Midbrain (tissue), 1 donor: ENCODE data around the gene TTC7B.
"Not testable (repeated sequence)": the region's sequence is repeated elsewhere in the genome, so short reads cannot be mapped to it uniquely, and the experiment has no call there.

Source experiments
- DNase-seq: peaks from one replicate; lab custom pipeline; 2025; lab: John Stamatoyannopoulos, UW

TTC7B gene

DNA sequence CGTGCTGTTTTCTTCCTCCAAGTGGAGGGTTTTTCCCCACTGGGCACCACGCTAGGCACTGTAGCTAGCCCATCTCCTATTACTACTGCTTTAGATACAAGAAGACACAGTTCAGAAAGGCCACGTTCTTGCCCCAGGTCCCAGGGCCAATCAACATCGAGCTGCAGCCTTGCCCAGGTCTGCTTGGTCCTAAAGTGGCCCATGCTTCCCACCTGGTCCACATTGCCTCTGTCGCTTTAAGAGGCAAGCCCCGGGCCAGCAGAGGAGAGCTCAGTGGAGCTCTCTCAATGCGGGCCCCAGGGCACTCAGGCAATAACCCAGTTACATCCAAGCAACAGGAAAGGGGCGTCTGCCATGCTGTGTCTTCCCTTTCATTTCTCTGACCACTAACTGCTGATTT, 271.3 kb downstream of the TTC7B start:
- no peak for DNase-seq

GRCh38 chr14:90544566-90544965, 271.7 kb downstream of the TTC7B start:
- no peak for DNase-seq

GRCh38 chr14:90543876-90544275, 272.4 kb downstream of the TTC7B start:
- DNase-seq, result no peak

- DNase-seq, result no peak
Measured at GRCh38 chr14:90541076-90541634, 275.1 kb downstream of the TTC7B start.

DNA sequence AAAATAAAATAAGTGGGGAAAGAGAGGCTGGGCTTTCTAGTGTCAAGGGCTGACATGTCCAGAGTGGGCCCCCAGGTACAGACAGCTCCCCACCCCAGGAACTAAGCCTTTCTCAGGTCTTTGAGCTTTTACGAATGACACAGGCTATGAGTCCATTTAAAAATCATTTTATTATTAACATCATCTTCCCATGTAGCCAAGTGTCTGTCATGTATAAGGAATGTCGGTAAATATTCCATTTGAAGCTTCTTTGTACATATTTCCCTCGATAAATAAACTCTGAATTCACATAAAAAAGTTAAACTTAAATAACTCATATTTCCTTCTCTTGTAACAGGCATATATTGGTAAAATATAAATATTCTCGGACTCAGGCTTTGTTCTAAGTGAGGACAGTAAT, 275.8 kb downstream of the TTC7B start:
- DNase-seq, result no peak

DNA sequence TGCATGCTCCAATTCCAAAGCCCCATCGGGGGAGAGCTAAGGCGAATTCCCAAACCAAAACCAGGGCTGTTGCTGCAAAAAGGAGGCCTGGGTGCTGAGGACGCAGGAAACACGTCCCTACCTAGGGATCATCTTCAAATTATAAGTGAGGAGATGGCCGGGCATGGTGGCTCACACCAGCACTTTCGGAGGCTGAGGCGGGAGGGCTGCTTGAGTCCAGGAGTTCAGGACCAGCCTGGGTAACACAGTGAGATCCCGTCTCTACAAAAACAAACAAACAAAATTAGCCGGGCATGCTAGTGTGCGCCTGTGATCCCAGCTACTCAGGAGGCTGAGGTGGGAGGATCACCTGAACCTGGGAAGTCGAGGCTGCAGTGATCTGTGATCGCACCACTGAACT, 276.2 kb downstream of the TTC7B start:
- no peak for DNase-seq

GRCh38 chr14:90539496-90539775, 276.8 kb downstream of the TTC7B start:
- no peak for DNase-seq

DNA sequence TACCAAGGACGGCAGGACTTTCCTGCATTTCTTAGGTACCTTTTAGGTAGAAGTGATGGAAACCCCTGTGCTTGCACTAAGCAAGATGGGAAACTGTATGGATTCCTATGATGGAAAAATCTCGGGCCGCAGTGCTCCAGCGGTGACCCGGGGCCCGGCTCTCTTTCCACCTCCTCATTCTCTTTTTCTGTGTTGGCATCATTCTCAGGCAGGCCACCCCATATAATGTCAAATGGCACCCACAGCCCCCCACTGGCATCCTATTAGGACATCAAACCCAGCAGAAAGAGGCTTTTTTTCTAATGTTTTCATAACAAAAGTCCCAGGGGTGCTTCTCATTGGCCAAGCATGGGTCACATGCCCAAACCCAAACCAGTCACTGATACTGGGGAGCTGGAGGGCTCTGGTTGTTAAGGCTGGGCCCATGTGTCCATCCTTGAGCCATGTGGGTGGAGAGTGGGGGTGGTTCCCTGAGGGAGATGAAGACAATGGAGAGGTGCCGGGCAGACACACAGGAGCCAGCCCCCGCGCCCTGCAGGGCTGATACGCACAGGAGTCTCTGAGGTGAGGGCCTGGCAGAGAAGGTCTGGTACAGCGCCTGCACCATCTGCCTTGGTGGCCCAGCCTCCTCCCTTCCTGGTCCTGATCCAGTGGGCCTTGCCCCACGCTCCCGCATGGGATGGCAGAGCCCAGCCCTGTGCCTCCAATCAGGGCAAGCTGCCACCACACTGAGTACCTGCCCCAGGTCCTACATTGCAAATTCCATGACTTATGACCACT, 277.3 kb downstream of the TTC7B start:
- DNase-seq, result no peak

GRCh38 chr14:90538095-90538494, 278.1 kb downstream of the TTC7B start:
- no peak for DNase-seq

GRCh38 chr14:90536511-90537191, 279.6 kb downstream of the TTC7B start:
- DNase-seq, result no peak

DNA sequence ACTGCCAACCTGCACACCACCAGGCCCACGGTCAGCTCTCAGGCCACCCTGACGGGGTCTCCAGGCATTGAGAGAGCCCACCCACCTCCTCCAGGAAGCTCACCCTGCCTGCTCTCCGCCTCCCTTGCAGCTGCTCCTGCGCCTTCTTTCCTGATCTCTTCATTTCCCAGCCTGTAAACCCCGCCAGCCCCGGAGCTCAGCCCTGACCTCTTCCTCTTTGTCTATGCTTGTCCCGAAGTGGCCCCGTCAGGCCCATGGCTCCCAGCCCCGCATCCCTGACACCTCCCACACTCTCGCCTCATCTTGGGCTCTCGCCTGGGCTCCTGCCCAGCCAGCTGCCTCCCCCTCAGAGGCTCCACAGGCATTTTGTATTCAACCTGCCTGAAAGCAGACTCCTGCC, 280.1 kb downstream of the TTC7B start:
- DNase-seq, result peak; percentile 36

DNA sequence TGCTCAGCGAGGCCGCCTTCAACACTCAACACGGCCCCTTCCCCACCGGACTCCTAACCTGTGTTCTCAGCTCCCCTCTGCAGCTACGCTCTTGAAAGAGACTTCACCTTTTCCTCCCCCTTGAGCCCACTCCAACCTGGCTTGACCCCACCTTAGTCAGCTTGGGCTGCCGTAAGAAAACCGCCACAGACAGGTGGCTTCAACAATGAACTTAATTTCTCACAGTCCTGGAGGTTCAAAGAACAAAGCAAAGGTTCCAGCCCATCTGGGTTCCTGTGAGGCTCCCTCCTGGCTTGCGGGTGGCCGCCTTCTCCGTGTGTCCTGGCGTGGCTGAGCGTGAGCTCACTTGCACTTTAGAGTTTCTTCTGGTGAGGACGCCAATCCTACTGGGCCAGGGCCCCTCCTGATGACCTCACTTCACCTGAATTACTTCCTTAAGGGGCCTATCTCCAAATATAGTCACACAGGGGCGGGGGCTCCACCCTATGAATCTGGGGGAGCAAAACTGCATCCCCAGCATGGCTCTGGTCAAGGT, 280.6 kb downstream of the TTC7B start:
- DNase-seq, result no peak

GRCh38 chr14:90534838-90535555, 281.2 kb downstream of the TTC7B start:
- DNase-seq, result no peak

- DNase-seq, result no peak
Measured at GRCh38 chr14:90534091-90534837, 282.0 kb downstream of the TTC7B start.

DNA sequence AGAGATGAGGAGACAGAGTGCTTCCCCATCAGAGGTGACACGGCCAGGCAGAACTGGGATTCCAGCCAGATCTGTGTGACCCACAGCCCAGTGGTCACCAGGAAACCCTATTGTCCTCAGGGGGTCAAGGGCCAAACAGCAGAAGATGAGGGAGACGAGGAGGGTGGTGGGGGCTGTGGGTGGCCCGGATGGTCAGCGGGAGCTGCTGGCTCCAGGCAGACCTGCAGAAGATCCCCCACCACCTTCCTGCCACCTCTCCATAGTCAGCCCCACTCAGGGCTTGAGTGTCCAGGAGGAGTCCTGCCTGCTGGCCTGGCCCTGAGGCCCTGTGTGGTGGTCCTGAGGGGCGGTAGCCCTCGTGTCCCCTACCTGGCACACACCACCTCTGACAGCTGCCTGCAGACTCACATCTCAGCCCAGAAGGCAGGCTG, 282.6 kb downstream of the TTC7B start:
- DNase-seq, result no peak

DNA sequence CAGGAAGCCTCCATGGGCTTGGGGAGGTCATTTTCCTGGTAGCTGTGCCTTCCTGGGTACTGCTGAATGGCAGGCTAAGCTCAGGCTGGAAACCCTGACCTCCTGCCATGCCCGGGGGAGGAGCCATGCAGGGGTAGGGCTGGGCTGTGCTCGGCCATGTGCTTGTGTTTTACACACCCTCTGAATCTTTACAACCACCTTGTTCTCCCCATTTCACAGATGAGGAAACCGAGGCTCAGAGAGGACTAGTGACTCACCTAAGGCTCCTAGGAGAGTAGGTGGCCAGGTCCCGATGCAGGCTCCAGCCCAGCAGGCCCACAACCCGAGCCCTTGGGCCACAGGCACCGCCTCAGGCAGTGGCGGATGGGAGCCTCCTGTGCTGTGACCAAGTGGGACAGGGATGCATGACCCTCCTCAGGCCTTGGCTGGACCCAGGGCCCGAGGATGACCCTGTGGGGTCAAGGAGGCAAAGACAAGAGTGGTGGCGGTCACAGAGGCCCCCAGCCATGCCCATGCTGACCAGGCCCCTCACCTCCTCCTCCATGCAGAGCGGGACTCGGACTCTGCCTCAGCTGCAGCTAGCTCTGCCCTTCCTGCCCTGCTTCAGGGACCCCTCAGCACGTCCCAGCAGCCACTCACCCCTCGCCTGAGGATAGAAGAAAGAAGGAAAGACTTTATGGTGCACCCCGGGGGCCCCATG, 283.3 kb downstream of the TTC7B start:
- DNase-seq, result no peak

GRCh38 chr14:90531497-90531896, 284.7 kb downstream of the TTC7B start:
- DNase-seq, result no peak

GRCh38 chr14:90530523-90530922, 285.7 kb downstream of the TTC7B start:
- DNase-seq, result no peak

DNA sequence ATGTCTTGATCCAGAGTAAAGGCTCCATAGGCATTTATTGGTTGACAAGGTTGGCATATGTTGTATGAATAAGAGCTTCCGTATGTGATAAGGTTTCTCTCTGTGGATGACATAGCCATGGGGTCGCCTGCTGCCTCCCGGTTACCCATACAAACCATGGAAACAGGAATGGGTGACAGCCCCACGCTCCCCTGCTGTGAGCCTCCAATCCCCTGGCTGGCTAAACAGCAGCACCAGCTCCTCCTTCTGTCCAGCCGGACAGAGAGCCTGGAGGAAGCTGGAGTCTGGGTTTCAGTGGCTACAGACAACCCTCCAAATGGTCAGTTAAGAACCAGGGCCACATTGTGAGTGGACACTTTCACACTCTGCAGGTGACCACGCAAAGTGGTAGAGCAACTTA, 288.3 kb downstream of the TTC7B start:
- DNase-seq, result no peak

DNA sequence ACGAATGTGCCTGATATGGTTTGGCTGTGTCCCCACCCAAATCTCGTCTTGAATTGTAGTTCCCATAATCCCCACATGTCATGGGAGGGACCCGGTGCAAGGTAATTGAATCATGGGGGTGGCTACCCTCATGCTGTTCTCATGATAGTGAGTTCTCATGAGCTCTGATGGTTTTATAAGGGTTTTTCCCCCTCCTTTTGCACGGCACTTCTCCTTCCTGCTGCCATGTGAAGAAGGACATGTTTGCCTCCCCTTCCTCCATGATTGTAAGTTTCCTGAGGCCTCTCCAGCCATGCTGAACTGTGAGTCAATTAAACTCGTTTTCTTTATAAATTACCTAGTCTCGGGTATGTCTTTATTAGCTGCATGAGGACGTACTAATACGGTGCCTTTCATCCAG, 289.7 kb downstream of the TTC7B start:
- DNase-seq, result not testable (repeated sequence)

- not testable (repeated sequence) for DNase-seq
Measured at GRCh38 chr14:90525353-90526028, 290.7 kb downstream of the TTC7B start.
